ENCODE data around the gene MYL12A.

GRCh38 chr18:3269914-3270299 lies 22.3 kb downstream of the MYL12A start:
- TF ChIP-seq CTCF (IDR thresholded peaks at IDR 0.05) (no peak), POLR2A (IDR thresholded peaks at IDR 0.05) (no peak)

Measured in thyroid gland (tissue), 4 donors.